NCI-H345 (cell line): Measurements from ENCODE around the gene FCN2.

ENCODE experiments used
- DNase-seq: peaks from one replicate; lab custom pipeline; 2025; lab: John Stamatoyannopoulos, UW

Gene FCN2

DNA sequence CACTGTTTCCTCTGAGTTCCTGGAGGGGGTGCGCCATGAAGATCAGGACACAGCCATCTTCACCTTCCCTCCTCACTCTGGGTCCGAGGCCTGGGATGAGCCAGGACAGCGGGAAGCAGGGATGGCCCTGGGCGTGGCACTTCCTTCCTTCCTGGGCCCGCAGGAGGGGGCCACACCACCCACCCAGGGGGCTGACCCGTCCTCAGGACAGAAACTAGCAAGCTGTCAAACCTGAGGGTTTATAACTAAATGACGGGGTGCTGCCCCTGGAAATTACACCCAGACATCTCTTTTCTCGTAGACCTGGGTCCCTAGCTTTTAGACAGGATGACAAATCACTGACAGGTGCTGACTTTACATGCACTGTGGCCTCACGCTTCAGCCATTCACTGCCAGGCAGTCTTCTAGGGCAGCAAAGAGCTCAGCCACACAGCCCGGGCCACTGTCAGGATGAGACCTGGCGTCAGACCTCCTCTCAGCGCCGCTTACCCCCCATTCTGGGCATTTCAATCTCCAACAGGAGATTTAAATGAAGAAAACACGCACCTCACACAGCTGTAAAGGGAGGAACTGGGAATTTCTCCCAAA lies 8.1 kb downstream of the FCN2 start:
- DNase-seq, result no peak

DNA sequence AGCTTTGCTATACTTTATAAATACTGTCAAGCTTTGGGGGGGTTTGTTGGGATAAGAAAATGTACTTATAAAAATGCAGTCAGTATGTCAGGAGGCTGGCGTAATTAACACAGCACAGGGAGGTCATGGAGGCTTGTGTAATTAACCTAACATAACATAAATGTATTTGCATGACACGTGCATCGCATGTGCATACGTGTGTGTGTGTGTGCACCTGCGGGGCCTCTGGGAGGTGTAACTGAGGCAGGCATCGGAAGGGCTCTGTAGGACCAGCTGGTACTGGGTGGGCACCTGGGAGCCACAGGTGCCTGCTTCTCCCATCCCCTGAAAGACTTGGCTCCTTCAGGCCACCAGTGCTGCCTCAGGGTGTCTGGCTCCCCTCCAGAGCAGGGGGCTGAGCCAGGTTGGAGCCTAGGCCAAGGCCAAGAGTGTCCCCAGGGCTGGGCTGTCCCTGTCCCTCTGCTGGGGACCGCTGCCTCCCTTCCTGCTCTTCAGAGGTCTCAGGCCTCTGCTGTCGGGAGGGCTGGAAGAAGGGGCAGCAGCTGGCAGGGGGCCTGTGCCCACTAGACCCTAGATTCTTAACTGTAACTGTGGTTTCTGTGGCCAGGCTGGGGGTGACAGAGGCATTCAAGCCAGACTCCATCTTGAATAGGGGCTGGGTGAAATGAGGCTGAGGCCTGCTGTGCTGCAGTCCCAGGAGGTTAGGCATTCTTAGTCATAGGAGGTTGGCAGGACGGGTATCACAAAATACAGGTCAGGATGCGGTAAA lies 9.0 kb downstream of the FCN2 start:
- no peak for DNase-seq

DNA sequence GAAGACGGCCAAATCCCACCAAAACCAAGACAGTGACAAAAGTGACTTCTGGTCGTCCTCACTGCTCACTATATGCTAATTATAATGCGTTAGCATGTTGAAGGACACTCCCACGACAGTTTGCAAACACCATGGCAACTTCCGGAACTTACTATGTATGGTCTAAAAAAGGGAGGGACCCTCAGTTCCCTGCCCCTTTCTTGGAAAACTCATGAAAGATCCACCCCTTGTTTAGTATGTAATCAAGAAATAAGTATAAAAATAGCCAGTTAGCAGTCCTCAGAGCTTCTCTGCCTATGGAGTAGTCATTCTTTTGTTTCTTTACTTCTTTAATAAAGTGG lies 9.5 kb downstream of the FCN2 start:
- DNase-seq, result no peak

DNA sequence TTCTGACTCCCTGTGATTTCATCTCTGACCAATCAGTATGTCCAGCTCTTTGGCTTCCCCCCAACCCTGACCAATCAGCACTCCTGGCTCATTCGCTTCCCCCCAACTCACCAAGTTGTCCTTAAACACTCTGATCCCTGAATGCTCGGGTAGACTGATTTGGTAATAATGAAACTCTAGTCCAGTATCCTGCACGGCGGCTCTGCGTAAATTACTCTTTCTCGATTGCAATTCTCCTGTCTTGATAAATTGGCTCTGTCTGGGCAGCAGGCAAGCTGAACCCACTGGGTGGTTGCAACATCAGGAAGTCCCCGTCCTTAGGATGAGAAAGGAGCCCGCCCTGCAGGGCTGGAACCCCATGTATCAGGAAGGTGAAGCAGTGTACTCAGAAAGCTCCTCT lies 10.4 kb downstream of the FCN2 start:
- DNase-seq, result no peak

DNA sequence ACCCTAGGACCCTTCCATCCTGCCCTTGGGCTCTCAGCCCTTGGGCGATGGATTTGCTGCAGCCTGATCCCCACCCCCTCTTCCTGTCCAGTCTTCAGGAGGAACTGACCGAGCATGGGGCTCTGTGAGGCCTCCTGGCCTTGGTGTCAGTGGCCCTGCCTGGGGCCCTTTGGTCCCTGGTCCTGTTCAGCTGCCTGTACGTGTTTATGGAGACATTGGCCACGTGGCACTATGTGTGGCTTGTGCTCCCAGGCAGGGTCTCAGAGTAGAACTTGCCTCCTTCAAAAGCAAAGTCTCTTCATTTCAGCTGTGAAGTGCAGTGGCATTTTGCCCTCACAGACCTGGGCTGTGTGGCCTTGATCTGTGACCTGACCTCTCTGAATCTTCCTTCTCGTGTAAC lies 11.1 kb downstream of the FCN2 start:
- DNase-seq, result no peak

DNA sequence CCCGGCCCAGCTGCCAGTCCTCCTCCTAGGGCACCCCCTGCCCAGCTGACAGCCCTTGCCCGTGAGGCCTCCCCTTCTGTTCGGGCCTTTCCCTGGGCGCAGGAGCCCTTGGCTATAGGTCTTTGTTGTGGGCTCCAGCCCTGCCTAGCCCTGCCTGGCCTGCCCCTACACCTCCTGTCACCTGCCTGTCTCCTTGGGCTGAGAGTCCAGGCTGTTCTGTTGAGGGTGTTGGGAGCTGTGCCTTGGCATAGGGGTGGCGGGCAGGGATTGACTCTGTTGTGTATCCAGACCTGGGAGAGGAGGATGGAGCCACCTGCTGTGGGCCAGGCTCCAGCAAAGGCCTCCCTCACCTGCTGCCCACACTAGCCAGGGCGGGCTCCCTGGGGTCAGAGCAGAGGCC lies 11.6 kb downstream of the FCN2 start:
- DNase-seq, result no peak

DNA sequence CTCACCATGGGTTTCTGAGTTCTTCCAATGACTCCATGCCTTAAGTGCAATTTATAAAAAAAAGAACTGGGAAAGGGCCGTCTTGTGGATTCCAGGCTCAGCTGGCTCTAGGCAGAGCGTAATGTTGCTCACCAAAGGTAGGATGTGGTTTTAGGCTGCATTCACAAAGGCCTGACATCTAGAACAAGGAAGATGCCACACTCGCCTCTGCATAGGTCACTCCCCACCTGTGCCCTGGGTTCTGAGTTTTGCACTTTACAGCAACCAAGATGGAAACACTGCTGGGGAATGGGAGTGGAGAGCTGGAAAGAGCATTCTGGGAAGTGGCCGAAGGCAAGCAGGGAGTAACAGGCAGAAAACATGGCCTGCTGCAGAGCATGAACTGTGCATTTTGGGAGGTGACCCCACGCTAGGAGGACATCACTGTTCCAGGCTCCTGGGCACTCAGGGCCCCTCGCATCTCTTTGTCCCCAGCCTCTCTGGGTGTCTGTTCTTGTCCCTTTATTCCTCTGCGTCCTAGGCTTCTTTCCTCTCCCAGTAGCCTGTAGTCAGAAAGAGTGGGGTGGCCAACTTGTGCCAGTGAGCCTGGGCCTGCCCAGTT lies 12.3 kb downstream of the FCN2 start:
- DNase-seq, result no peak

DNA sequence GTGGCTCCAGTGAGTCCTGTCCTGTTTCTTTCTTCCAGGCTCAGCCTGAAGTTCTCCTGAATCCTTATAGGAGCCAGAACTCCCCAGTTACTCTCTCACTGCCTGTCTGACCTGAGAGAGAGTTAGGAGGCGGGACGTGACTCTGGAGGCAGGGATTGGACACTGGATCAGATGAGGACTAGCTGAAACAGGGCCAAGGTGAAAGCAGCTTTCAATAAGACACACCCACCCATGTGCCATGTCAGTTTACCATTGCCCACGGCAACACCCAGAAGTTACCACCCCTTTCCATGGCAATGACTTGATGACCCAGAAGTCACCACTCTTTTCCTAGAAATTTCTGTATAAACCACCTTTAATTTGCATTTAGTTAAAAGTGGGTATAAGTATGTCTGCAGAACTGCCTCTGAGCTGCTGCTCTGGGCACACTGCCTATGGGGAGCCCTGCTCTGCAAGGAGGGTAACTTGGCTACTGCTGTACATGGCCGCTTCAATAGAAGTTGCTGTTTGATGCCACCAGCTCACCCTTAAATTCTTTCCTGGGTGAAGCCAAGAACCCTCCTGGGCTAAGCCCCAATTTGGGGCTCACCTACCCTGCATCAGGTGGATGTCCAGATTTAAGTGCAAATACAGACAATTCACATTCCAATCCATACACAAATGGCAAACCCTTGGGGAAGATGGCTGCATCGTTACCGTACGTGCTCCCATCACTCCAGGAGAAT lies 13.7 kb downstream of the FCN2 start:
- no peak for DNase-seq

DNA sequence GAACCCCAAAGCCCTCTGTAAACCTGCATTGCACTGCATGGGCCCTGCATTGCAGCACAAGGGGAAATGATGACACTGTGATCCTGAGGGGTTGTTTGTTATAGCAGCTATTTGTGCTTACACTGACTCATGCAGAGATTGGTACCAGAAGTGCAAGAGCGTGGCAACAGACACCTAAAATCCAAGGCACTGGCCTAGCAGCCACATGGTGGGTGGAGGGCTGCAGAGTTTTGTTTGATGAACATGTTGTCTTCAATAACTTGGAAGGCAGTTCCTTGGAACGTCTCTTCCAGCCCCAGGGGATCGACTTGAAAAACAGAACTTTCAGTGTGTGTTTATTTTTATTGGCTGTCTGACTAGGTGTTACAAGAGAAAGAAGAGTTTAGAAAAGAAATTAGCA lies 14.5 kb downstream of the FCN2 start:
- no peak for DNase-seq

DNA sequence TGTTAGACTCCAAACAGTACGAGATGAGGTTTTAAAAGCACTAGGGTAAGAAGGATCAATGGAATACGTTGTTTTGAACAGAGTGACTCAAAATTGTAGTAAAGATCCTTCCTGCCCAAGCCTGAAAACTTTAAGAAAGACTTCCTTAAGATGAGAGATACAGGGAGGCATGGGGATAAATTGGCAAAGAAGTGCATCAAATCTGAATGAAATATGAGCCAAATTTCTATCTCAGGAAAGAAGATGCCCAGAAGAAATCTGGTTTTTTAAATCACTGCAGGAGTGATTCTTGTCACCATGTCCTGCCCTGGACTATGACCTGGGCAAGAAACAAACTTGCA lies 14.9 kb downstream of the FCN2 start:
- DNase-seq, result no peak

DNA sequence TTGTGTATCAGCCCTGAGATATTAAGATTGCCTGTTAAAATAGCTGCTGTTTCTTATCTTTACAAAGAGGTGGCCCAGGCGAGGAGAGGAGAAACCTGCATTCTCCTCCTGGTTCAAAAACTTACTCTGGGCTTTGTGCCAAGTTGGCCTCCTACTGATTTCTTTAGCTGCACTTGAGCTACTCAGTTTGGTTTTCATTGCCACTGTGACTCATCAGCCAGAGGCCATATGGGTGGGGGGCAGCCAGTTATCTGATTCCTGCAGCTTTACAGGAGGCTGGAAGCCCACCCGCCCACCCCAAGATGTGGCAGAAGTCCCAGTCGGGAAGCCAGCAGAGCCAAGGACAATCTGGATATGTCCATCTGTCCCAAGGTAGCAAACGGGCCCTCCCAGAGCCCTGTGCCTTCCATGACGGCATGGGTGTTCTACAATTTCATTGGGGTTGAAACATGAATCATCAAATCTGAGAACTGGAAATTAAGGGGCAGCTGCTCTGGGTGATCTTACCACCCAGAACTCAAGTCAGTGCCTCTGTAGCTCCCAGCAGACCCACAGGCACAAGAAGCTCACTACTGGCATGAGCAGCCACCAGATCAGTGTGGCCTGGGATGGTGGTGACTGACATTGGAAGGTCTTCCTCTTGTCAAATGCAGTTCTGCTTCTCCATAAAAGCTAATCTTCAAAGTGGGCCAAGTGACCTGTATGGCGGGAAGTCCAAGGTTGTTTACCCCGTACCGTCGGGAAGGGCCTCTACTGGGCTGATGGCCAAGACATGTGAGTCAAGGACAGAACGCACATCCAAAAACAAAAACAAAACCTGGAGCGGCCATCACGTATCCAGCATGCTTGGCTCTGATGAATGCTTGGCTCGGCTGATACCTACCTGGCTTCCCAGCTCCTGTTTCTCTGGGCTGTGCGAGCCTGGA lies 15.6 kb downstream of the FCN2 start:
- peak; percentile 69 for DNase-seq

DNA sequence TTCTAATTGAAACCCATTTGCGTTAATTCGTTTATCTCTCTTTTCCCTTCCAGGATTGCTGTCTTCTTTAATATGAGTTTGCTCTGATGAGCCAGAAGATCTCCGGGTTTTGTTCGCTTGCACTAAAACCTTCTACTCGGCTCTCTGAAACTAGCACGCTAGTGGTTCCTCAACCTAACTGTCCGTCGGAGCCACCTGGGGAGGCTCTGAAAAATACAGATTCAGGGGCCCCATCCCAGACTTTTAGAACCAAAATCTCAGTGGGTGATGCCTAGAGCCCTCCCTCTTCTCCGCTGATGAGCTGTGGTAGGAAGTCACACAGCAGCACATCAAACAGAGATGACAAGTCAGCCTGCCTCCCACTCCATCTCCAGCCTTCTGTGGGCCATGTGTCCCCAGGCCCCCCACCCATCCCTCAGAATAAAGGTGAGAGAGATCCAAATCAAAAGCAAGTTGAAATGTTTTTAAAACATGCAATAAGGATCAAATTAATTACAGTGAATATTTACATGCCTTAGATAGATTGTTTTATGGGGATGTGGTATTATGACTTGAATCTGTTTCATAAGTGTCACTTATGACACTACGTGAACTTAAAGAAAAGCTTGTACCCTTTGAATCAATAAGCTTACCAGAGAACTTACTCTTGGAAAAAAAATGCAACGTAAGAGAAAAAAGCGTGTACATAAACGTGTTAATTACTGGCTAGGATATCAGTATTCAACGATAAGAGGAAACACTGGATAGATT lies 16.4 kb downstream of the FCN2 start:
- DNase-seq, result no peak

DNA sequence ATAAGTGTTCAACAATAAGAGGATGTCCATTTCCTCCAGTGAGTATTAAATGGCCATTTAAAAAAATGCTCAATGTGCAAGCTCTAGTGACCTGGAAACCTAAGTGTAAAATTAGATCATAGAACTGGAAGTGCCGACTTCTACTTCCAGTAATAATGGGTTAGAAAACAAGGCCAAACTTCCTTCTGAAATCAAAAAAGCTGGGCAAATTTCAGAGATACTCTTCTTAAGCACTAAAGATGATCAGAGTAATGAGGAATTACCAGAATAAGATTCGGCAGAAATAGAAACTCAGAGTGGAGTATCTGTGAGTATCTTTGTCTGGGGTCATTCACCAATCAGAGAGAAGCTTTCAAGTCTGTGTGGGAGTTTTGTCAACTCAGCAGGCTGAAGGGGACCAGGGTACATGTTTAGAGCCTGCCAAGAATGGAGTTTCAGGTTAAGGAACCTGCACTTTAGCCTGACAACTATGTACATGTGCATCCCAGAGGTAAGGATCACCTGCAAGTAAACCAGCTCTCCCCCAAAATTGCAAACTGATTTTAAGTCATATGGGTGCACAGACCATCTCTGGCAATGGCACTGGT lies 17.1 kb downstream of the FCN2 start:
- no peak for DNase-seq

DNA sequence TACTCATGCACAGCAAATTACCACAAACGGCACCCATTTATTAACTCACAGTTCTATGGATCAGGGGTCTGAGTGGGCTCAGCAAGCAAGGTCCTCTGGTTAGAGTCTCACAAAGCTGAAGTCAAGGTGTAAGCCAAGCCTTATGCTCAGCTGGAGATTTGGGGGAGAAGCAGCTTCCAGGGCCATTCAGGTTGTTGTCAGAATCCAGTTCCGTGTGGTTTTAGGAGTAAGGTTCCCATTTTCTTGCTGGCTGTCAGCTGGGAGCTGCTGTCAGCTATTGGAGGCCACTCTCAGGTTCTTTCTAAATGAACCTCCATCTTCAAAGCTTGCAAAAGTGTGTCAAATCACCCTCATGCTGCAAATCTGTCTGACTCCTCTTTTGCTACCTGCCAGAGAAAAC lies 17.7 kb downstream of the FCN2 start:
- no peak for DNase-seq

DNA sequence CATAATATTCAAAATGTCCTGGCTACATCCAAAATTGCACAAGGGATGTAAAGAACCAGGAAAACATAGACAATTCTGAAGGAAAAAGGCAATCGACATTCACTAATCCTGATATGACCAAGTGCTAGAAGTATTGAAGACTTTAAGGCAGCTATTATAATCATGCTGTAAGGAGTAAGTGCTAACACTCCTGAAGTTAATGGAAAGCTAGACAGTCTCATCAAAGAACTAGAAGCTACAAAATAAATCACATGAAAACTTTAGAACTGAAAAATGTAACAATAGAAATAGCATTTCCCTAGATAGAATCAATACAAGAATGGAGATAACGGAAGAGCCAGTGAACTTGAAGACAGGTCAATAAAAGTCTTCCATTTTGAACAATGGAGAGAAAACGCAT lies 18.6 kb downstream of the FCN2 start:
- no peak for DNase-seq

DNA sequence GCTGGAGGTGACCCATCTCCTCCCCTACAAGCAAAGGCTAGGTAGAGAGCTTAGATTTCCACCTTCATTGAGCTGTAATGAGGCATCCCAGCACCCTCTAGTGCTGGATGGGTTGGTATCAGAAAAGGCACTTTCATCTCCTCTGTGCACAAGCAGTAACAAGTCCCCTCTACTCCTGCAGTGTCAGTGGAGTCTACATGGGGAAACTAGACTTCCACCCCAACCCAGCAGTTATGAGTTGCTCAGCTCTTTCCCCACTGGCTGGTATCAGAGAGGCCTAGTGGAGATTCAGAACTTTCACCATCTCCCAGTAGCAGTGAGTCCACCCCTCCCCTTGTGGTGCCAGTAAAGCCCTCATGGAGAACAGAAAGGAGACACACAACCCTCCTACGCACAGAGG lies 19.2 kb downstream of the FCN2 start:
- DNase-seq, result no peak

DNA sequence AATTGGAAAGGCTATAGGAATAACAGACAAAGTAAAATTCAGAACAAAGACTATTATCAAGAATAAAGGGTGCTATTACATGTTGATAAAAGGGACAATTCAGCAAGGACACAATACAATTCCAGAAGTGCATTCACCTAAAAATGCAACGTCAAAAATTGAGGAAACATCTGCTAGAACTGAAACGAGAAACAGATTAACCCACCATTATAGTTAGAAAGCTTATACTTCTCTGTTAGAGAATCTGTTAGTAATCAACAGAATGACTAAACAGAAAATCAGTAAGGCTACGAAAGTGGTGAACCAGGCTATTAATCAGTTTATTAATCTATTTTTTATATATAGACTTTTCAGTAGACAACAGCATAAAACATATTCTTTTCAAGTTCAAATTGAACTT lies 22.3 kb downstream of the FCN2 start:
- no peak for DNase-seq

DNA sequence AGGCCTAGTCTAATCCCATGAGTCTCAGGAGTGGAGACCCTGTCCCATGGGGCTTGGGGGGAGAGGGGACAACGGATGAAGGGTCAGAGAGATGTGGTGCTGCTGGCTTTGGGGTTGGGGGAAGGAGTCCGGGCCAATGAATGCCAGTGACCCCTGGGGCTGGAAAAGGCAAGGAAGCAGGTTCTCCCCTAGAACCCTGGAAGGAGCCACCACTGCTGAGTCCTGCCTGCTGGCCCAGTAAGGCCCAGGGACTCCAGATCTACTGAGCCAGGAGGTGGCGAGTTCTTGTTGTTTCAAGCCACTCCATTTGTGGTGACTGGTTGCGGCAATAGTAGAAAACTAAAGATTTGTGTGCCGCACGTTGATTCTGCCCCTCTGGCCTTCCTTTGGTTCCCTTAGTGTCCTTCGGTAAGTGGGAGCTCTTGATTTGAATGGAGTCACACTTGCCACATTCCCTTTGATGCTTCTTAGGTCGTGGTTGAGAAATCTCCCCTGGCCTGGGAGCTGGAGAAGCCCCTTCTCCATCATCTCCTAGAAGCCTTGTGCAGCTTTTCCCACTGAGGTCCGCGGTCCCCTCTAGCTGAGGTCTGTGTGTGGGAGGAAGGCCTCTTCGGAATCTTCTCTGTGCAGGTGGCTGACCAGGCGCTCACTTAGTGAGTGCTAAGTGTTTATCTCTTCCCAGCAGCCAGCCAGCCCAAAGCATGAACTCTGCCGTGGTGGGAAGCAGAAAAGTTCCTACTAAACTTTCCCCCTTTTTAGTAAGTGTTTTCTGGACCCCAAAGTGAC lies 28.1 kb downstream of the FCN2 start:
- no peak for DNase-seq

DNA sequence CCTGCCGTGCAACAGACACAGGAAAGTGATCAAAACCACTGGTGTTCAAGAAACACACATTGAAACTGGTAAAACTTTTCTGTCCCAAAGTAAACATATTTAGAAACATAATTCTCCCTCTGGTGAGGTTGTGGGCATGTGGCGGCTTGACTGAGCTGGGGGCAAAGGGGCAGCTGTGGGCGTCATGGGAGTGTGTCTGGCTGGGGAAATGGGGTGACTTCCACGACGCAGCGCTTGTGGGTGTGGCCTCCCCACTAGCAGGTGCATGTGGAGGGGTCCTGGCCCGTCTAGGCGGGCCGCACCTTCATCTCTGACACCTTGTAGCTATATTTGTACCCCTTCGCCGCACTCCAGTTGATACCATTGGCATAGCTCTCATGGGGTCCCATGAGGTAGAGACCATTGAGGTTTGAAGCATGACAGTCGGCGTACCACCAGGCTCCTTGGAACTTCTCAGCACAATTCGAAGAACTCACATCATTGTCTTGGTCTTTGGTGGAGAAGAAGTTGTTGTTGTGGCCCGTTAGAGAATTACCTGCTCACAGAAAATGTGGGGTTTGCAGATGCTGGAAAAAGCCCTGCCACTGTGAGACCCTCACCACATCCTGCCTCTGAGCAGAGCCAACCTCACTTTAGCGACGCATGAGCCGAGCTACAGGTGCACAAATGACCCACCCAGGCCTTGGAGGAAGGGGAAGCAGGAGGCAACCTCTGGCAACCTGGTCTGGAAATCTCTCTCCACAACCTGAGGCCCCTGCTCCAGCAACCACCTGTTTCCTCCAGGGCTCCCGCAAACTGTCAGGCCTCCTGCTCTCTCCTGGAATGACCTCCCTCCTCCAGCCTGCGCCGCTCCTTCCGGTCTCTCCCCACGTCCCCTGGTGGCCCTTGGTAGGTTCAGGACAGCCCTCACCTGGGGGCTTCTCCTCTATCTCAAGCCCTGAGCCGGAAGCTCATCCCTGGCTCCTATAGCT lies 29.2 kb downstream of the FCN2 start:
- no peak for DNase-seq
